Fibroblast of skin of abdomen (primary cell): Measurements from ENCODE around the gene SLC44A4.

Source experiments
- DNase-seq: peaks from one replicate; pipeline ENCODE4 v3.0.0-alpha.2; 2013

The SLC44A4 gene

DNA sequence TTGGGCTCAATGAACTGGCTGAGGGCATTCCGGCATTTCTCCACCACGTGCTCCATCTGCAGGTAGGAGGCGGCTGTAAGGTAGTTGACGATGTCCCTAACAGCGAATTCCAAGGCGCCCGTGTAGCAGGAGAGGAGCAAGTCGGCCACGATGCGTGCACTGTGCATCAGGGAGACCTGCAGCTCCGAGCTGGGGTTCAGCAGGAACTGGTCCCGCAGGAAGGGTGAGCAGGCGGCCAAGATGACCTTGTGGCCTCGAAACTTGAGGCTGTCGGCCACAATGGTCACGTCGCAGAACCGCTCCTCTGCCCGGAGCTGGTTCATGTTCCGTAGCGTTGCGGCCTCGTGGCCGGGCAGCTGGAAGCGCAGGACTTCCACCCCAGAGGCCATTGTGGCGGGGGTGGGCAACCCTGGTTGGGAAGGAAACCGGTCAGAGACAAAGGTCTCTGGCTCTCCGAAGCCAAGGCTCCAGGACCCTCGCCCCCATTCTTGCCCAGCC is 22.2 kb upstream of the SLC44A4 start:
- no peak for DNase-seq

DNA sequence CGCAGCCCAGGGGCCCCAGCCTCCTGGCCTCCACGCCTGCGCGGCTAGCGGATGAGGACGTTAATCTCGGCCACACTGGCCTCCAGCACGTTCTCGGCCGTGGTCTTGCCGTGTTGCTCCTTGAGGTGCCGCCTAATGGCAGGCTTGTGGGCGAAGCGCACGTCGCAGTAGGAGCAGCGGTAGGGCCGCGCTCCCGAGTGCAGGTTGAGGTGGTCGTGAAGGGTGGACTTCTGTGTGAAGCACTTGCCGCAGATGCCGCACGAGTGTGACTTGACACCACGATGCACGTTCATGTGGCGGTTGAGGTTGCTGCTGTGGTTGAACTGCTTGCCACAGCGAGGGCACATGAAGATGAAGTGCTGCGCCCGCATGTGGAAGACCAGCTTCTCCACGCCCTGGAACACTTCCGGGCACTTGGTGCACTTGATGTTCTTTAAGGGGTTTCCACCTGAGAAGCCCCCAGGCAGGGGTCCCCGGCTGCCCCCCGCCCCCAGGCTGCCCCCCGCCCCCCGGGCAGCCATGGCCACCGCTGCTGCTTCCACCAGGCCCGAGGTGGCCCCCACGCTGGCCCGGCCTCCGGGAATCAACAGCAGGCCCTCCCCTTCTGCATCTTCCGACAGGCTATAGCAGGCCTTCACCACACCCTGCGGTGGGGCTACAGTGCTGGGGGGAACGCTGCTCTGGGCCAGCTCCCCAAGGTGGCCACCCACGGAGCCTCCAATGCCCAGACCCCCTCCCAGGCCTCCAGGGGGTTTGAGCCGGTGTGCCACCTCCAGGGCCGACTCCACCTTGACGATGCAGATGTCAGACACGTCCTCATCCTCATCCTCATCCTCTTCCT is 21.3 kb upstream of the SLC44A4 start:
- DNase-seq: no peak

DNA sequence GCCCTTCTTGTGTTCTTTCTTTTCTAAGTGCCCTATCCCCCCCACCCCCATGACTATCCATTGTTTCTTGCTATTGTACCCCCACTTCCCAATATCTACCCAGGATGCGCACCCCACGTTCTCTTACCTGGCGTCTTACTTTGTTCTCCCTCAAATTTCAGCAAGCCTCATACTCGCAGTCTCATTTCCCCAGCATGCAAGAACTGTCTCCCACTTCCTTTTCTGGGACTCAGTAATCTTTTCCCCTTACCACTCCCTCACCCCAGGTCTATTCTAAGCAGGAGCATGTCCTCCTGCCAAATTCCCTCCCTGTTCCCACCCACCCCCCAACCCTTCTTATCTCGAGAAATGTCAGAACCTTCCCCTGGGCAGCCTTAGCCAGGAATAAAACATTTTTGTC is 20.4 kb upstream of the SLC44A4 start:
- no peak for DNase-seq

DNA sequence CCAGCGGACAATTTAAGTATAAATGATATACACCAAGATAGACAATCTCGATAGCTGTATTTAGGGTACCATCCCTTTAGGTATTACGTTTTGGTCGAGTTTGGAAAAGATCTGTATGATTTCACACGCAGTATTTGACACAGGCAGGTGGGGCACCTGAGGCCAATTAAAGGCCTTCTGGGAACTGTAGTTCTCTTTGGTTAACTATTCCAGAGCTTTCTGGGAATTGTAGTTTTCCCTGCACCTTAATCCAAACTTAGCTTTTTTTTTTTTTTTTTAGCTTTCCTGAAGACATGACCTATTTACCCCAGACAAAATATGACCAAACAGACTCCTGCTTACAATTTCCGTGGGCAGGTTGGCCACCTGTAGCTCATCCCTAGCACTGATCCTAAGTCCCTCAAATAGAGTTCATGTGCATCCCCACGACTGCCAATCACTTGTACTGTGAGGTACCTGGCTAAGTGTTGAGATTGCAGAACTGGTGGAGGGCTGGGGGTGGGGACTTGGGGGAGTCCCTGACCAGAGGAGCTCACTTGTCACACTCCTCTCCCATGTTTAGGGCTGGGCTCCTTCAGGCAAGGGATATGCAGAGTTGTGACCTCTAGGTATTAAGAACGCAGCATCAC is 19.7 kb upstream of the SLC44A4 start:
- peak; percentile 16 for DNase-seq

DNA sequence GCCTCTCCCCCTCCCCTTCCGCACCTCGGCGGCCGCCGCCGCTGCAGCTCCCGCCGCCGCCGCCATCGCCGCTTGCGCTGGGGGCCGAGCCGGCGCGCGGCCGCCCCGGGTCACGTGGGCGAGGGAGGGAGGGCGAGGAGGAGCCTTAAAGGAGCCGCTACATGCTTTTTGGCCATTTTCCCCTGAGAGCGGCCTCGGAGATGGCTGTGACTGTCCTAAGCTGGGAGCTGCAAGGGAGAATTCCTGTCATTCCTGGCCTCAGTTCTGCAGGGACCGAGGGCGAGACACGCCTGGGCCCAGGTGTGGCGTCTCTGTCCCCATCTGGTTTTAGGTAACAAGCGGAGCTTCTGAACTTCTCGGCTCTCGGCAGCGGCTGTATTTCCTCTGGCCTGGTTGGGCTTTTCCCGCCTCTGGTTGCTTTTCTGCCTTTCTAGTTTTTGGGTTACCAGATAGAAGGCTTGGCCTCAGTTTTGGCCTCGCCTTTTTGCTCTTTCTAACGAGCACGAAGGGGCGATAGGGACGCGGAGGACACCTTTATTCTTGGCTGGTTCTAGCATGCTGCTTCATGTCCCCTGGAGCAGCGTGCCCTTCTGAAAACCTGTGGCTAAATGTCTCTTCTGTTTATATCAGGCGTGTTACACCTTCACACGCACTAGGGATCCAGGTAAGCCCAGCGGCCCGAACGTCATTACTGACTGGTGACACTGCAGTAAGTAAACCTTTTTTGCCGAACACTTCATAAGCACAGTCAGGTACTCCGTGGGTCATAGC is 19.0 kb upstream of the SLC44A4 start, which contains the start of gene EHMT2:
Gene EHMT2, minus strand, starts transcription at position 87 of the 771 bp plus-strand sequence. Its CDS starts 21 bp downstream, at position 66.
- peak; percentile 78 for DNase-seq

DNA sequence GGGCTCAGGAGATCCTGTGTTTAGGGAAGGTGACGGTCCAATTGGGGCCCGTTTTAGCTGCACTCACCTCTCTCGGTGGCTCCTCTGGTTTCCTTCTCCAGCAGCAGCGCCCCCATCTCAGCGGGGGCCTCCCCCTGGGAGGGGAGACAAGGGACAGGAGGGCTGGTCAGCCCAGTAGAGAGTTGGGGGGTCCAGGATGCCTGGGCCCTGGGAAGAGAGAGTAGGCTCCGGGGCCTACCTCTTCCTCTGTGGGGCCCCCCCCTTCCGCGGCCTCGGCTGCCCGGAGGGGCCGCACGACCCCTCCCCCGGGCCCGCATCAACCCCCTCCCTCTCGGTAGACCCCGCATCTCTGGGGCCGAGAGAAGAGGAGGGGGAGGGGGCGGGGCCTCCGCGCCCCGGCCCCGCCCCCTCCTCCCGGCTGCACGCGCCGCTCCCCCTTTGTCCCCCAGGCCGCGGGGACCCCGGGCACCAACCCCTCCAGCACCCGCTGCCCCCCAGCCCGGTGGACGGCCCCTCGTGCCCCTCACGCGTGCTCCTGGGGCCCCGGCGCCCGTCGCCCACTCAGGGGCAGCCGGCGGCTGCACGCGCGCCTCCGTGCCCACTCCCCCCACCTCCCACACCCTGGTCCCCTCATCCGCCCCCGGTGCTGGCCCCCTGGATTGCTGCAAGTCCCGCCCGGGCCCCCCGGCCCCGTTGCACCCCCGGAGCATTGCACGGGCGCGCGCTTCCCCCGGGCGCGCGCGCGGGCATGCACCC is 18.2 kb upstream of the SLC44A4 start:
- no peak for DNase-seq

DNA sequence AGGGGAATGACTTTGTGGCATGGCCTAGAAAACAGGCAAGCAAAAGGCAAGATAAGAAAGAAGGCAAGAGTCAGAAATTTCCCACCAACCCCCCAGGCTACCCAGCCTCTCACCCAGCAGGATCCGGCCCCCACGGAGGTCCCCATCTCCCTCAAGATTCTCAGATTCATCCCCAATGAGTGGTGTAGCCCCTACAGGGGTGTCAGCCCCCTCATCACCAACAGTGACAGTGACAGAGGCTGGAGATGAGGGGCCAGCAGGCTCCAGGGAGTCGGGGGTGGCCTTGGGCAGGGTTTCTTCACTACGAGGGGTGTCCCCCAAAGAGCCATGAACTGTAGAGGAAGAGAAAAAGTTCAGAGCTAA is 17.7 kb upstream of the SLC44A4 start:
- DNase-seq: no peak

DNA sequence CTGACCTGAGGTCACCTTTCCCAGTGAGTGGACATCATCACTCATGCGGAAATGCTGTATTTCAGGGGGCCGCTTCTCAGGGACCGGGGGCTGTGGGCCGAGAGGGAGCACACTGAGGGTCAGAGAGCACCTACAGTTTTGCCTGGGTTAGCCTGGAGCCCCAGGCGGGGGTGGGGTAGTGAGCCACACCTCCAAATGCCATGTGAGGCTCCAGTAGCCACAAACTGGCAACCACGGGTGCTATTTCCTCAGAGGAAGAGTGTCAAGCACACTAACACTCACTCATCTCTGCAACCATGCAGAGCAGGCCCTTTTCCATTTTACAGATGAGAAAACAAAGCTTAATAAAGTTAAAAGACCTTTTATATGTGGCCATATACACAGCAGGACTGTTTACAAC is 14.0 kb upstream of the SLC44A4 start:
- no peak for DNase-seq

DNA sequence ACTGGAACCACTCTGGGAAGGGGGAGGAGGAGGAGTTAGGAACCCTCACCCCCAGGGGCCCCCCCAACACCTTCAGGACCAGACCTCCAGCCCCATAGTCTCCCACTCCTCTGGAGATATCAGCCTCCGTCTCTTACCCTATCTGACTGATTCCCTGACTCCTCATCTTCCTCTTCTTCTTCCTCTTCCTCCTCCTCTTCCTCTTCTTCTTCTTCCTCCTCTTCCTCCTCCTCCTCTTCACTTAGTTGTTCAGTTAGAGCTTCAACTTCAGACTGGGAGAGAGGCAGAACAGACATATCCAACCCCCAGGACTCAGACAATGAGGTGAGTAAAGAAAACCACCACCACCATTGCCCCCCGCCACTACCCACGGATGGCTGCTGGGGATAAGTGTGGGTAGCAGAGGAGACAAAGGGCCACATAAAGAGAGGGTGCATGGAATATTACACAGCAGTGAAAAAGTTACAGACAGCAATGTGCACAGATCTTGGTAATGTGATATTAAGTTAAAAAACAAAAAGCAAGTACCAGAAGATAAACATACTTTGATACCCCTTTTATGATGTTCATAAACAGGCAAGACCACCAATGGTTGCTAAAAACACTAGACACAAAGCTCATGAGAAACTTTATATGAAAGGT is 10.7 kb upstream of the SLC44A4 start:
- DNase-seq: no peak

DNA sequence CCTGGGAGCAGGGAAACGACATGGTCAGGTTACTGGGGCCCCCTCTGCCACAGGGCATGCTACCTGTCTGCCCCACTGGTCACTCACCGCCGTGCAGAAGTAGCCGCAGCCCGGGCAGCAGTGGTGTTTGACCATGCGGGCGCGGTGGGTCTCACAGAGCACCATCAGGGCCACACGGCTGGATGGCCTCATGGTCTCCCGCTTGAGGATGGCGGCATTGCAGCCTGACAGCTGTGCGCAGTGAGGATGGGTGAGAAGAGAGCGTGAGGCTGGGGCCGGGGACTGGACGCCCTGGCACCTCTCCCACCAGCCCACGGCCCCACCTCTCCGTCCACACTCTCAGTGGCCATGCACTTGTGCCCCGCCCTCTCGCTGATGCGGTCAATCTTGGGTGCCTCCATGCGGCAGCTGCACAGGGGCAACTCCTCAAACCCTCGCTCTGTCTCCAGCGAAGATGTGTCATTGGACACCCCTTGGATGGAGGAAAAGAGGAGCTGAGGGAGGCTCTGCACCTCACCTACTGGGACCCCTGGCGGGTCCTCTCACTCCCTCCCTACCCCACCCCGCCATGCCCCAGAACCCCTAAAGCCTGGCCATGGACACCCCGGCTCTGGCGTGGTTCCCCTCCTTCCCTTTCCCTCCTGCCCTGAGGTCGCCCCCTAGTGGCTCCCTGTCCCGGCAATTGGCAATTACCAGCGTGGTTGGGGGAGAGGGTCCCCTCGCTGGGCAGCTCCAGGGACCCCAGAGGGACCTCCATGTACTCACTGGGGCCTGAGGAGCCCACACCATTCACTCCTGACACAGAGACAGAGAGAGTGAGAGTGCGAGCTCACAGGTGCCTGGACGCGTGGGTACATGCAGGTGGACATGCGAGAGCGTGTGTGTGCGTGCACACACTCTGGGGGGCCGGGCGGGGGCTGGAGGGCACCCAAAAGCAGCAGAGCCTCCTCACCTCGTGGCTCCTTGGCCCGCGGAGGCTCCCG is 9.8 kb upstream of the SLC44A4 start:
- DNase-seq: no peak

DNA sequence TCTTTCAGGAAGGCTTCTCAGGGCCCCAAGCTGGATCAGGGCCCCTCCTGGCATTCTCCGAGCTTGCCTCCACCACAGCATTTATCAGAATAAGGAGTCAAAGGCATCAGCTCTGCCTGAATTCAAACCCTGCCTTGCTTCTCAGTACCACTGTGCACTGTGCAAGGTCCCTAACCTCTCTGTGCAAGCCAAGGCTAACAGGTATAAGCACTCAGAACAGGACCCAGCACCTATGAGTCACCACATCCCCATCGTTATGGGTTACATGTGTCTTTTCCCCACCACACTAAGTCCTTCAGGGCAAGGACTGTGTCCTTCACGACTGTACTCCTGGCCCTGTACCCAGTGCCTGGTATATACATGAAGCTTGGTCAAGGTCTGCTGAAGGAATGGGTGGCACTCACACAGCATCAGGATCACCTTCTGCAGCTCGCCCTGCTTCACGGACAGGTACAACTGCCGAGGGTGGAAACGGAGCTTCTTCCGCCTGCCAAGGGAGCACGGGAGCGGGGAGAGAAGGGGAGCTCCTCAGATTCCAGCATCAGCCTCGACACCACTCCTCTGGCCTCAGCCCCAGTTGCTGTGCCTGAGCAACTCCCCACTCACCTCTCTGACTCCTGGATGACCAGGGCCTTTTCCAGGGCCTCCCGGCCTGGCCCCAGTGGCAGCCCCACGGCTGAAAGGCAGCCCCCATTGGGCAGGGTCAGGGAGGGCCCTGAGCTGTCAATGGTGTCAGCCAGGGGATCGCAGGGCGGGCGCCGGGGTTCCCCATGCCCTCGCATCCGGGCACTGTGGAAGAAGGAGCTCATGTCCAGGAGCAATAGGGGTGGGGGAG is 8.6 kb upstream of the SLC44A4 start:
- DNase-seq: no peak

DNA sequence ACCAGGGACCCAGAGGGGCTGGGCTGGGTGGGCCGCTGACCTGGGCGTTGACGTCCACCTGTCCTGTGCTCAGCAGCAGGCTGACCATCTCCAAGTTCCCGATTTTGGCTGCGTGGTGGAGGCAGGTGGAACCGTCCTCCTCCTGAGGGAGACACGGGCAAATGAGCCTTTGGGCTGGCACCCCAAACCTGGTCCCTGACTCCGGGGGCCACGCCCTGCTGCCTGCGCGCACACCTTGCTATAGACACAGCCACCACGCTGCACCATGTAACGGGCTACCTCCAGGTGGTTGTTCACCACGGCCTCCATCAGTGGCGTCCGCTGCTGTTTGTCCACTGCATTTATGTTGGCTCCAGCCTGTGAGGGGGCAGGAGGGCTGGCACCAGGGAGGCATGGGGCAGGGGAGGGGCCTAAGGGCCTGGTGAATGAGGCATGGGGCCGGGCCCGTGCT is 7.8 kb upstream of the SLC44A4 start:
- no peak for DNase-seq

DNA sequence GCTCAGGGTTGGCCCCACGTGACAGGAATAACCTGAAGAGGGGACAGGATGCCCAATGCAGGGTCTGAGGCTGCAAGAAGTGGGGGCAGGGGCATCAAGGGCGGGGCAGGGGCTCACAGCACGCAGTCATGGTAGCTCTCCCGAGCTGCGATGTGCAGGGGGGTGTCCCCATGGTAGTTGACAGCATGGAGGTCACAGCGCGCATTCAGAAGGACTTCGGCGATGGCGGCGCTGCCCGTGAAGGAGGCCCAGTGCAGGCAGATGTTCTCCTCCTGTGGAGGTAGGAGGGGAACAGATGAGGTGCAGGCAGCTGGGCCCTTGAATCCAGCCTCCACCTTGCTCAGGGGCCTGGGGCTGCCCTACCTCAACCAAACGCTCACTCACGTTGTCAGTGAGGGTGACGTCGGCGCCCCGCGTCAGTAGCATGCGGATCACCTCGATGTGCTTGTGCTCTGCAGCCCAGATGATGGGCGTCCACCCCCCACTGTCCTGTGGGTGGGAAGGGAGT is 5.8 kb upstream of the SLC44A4 start:
- no peak for DNase-seq

DNA sequence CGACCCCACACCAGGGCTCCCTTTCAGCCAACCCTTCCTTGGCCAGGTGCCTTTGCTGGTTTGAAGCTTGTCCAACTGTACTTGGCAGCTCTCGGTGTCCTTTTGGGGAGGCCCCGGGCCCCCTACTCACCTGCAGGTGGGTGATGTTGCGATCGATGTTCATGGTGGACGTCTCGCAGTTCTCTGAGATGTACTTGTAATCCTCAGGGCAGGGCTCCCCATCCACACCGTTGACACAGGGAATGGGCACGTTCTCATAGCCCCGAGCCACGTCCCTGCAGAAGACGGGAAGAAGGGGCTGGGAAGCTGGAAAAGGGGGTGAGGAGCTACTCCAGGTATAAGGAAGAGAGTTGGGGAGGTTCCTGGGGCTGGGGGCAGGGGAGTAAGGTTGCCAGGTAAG is 4.9 kb upstream of the SLC44A4 start:
- DNase-seq: no peak

DNA sequence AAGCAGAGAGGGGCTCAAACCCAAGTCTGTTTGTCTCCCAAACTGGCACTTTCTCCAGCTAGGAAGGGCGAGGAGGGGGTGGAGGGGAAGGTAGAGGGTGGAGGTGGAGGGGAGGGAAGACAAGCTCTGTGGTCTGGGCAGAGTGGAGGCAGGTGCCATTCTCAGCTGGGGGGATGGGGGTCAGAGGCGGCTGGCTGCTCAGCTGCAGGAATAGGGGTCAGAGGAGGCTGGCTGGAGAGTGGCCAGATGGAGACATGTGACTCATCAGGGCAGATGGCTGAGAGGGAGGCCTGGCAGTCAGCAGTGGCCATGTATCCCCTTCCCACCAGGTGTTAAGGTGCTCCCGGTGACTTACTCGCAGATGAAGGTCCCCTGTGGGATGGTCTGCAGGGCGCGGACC is 3.5 kb upstream of the SLC44A4 start:
- DNase-seq: no peak

DNA sequence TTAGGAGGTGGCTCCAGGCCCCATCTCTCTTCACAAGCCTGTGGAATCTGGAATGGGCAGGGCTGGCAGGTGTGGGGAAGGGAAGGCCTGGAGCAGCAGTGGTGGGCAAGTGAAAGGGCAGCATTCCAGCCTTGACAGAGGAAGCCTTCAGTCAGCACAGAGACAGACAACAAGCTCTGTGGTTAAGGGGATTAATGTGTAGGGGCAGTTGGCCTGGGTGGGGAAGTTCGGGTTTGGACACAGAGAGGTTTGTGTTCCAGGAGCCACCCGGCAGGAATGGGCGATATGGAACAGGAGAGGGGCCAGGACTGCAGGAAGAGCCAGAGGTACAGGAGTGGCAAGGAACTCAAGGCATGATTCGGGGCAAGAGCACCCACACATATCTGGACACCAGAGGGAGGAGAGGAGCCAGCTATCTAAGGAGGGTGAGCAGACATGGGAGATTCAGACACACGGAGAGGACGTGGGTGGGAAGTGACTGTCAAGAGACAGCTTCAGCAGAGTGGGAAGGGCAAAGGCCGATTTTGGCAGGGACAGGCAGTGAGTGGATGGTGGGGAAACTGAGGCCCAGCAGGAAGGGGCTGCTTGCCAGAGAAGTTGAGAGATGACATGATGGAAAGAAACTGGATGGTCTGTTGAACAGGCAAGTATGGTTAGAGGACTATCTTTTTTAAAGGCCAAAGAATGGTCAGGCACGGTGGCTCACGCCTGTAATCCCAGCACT is 2.5 kb upstream of the SLC44A4 start:
- no peak for DNase-seq

DNA sequence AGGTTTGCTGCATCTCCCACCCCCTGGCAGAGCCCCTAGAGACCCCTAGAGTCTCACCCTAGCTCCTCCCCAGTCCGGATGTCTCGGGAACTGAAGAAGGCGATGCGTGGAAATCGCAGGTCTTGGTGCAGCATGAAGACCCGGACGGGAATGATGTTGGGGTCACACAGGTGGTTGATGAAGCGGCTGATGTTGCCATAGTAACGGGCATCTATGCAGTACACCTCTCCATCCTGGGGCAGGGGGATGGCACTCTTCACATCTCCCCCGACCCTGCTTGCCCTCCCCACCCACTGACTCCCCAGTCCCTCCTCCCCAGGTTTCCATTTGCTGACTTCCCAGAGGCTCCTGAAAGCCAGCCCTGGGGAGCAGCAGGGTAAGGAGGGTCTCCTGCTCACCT is 1.8 kb upstream of the SLC44A4 start:
- DNase-seq: no peak

DNA sequence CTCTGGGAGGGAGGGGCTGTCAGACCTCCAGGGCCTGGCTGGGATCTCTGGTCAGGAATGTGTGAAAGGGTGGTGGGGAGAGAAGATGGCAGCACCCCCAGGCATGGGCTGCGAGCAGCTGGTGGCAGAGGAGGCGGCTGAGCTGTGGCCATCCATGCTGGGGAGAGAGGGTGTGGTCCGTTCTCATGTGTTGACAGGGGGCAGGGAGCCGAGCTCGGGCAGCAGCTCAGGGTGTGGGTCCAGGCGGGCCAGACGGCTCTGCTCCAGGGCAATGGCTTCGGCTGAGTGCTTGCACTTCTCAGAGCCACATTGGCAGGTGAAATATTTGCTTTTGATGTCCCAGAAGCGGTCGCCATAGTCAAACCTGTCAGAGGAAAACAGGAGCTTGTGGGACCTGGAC is 1.1 kb upstream of the SLC44A4 start:
- no peak for DNase-seq

DNA sequence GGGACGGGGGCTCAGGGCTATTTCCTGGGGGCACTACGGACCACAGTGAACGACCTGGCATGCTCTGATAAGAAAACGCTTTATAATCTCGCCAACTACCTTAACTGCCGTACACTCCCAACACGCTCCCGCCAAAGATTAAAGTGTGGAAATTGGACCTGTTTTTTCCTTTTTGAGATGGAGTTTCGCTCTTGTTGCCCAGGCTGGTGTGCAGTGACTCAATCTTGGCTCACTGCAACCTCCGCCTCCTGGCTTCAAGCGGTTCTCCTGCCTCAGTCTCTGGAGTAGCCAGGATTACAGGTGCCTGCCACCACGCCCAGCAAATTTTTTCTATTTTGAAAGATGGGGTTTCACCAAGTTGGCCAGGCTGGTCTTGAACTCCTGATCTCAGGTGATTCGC is 346 bp upstream of the SLC44A4 start:
- no peak for DNase-seq
